ENCODE measurements around the gene RADIL. TPM values are rescaled to one million over a fixed set of nuclear protein-coding genes. Genes with fewer than 3 reads are reported as not detected.

The RADIL gene
- total RNA-seq, 1 donor from 2014 or later, result 0.86 TPM

GRCh38 chr7:4841007-4841784 lies 42.3 kb downstream of the RADIL start:
- Histone ChIP-seq H3K9me3 (ENCODE audit: insufficient read depth, low read depth, low read length) (no peaks in the 10 kb centered on the region), H3K36me3 (ENCODE audit: insufficient read depth, low read length) (no peaks in the 10 kb centered on the region), H3K4me1 (ENCODE audit: insufficient read depth, low read length) (no peaks in the 10 kb centered on the region), H2AFZ (ENCODE audit: low read depth, low read length) (no peak overlapping the region), H3K9ac (ENCODE audit: low read length) (no peak overlapping the region), H3K4me2 (ENCODE audit: low read length) (no peak overlapping the region), H3K27ac (ENCODE audit: low read depth, low read length) (no peak overlapping the region), H3K4me3 (ENCODE audit: insufficient read depth, low read depth, low read length) (no peak overlapping the region), H4K20me1 (ENCODE audit: insufficient read depth, low read length) (no peaks in the 10 kb centered on the region), H3K79me2 (ENCODE audit: insufficient read depth, low read length) (no peaks in the 10 kb centered on the region), H3K27me3 (ENCODE audit: insufficient read depth, low read length) (no peaks in the 10 kb centered on the region)
- DNase-seq (ENCODE audit: low read depth) (no peak), FAIRE-seq (no peak)
- H3K9me3 Mint-ChIP-seq (ENCODE audit: unreplicated experiment), result no peaks in the 10 kb centered on the region
- H3K36me3 Mint-ChIP-seq (ENCODE audit: low read depth, unreplicated experiment), result no peaks in the 10 kb centered on the region
- peaks cover 7% of the 10 kb centered on the region for H3K27me3 Mint-ChIP-seq (ENCODE audit: low read depth, unreplicated experiment)
- no peak for TF ChIP-seq CTCF (IDR thresholded peaks at IDR 0.05; ENCODE audit: insufficient read depth, low read depth, low read length)
- TF ChIP-seq EZH2 (IDR thresholded peaks at IDR 0.05; ENCODE audit: insufficient read depth, low read length), result no peak
- H3K27ac Mint-ChIP-seq (ENCODE audit: unreplicated experiment), result no peak overlapping the region
- H3K4me1 Mint-ChIP-seq (ENCODE audit: low read depth, unreplicated experiment), result peaks cover 6% of the 10 kb centered on the region
- H3K4me3 Mint-ChIP-seq (ENCODE audit: unreplicated experiment), result no peak overlapping the region

GRCh38 chr7:4840079-4840501 lies 43.4 kb downstream of the RADIL start:
- H2AFZ ChIP-seq (ENCODE audit: low read depth, low read length), result no peak overlapping the region
- H3K27ac Mint-ChIP-seq (ENCODE audit: unreplicated experiment), result no peak overlapping the region
- no peak overlapping the region for H3K4me3 Mint-ChIP-seq (ENCODE audit: unreplicated experiment)
- H3K27ac ChIP-seq (ENCODE audit: low read depth, low read length), result no peak overlapping the region
- H3K27me3 Mint-ChIP-seq (ENCODE audit: low read depth, unreplicated experiment), result peaks cover 4% of the 10 kb centered on the region
- no peaks in the 10 kb centered on the region for H3K27me3 ChIP-seq (ENCODE audit: insufficient read depth, low read length)
- no peak overlapping the region for H3K4me2 ChIP-seq (ENCODE audit: low read length)
- no peak for DNase-seq (ENCODE audit: low read depth)
- H3K4me1 ChIP-seq (ENCODE audit: insufficient read depth, low read length), result no peaks in the 10 kb centered on the region
- no peaks in the 10 kb centered on the region for H3K9me3 ChIP-seq (ENCODE audit: insufficient read depth, low read depth, low read length)
- no peaks in the 10 kb centered on the region for H3K36me3 Mint-ChIP-seq (ENCODE audit: low read depth, unreplicated experiment)
- H3K79me2 ChIP-seq (ENCODE audit: insufficient read depth, low read length), result no peaks in the 10 kb centered on the region
- H3K4me1 Mint-ChIP-seq (ENCODE audit: low read depth, unreplicated experiment), result peaks cover 6% of the 10 kb centered on the region
- H3K4me3 ChIP-seq (ENCODE audit: insufficient read depth, low read depth, low read length), result no peak overlapping the region
- no peak overlapping the region for H3K9ac ChIP-seq (ENCODE audit: low read length)
- H3K36me3 ChIP-seq (ENCODE audit: insufficient read depth, low read length), result no peaks in the 10 kb centered on the region
- FAIRE-seq, result no peak
- TF ChIP-seq CTCF (IDR thresholded peaks at IDR 0.05; ENCODE audit: insufficient read depth, low read depth, low read length) (no peak), EZH2 (IDR thresholded peaks at IDR 0.05; ENCODE audit: insufficient read depth, low read length) (no peak)
- H4K20me1 ChIP-seq (ENCODE audit: insufficient read depth, low read length), result no peaks in the 10 kb centered on the region
- H3K9me3 Mint-ChIP-seq (ENCODE audit: unreplicated experiment), result no peaks in the 10 kb centered on the region
